WTC11 (cell line): ENCODE results near the gene SLBP. TPM values are rescaled to one million over a fixed set of nuclear protein-coding genes. Genes with fewer than 3 reads are reported as not detected.

Source experiments
- ATAC-seq: fragments of 200-7000 bp; cut with Tn5 transposase; 2 replicates; pipeline ENCODE4 v1.10.0; 2021; ENCODE audit warnings: mild to moderate bottlenecking, moderate library complexity
- CTCF ChIA-PET: fragments of 300-600 bp; sonication (Branson Sonifier 250); formaldehyde crosslinking; loops from one replicate; lab custom pipeline; 2021; ENCODE audit warnings: antibody characterized with exemption; lab: Charles Lee
- POLR2A ChIA-PET: fragments of 350-600 bp; sonication (Branson Sonifier 250); formaldehyde crosslinking; loops from one replicate; lab custom pipeline; 2021; ENCODE audit warnings: antibody characterized with exemption; lab: Charles Lee
- DNase-seq: peaks from one replicate; pipeline ENCODE4 v3.0.0; 2021; ENCODE audit warnings: low spot score
- H3K27ac Mint-ChIP-seq: 2 replicates; pipeline ENCODE4 v1.8.0; 2021; ENCODE audit warnings: mixed read lengths
- H3K27me3 Mint-ChIP-seq: 2 replicates; pipeline ENCODE4 v1.8.0; 2021; ENCODE audit warnings: low read depth, mild to moderate bottlenecking, moderate library complexity, mixed read lengths
- H3K36me3 Mint-ChIP-seq: 2 replicates; pipeline ENCODE4 v1.8.0; 2021; ENCODE audit warnings: mixed read lengths
- H3K4me1 Mint-ChIP-seq: 2 replicates; pipeline ENCODE4 v1.8.0; 2022; ENCODE audit warnings: mixed read lengths
- H3K4me3 Mint-ChIP-seq: 2 replicates; pipeline ENCODE4 v1.8.0; 2021; ENCODE audit warnings: mild to moderate bottlenecking, moderate library complexity, mixed read lengths
- H3K9me3 Mint-ChIP-seq: 2 replicates; pipeline ENCODE4 v1.8.0; 2021; ENCODE audit warnings: mixed read lengths
- AFF4 ChIP-seq: sonication (generic); formaldehyde crosslinking; IDR thresholded peaks from 2 replicates; pipeline ENCODE4 v1.8.1; 2023; ENCODE audit warnings: mild to moderate bottlenecking, missing genetic modification reagents, borderline replicate concordance
- ATF1 ChIP-seq: sonication (generic); formaldehyde crosslinking; IDR thresholded peaks from 2 replicates; pipeline ENCODE4 v1.8.1; 2023; ENCODE audit warnings: mild to moderate bottlenecking, moderate library complexity, missing genetic modification reagents
- FOXP4 ChIP-seq: sonication (generic); formaldehyde crosslinking; IDR thresholded peaks from 2 replicates; pipeline ENCODE4 v1.8.0; 2022; ENCODE audit warnings: mild to moderate bottlenecking, missing genetic modification reagents
- GTF2I ChIP-seq: fragments of 250-450 bp; sonication (Bioruptor Pico); conservative IDR thresholded peaks from 2 replicates; pipeline ENCODE4 v1.4.0; 2021; ENCODE audit warnings: mild to moderate bottlenecking
- MAX ChIP-seq: sonication (generic); formaldehyde crosslinking; IDR thresholded peaks from 2 replicates; pipeline ENCODE4 v1.8.0; 2022; ENCODE audit warnings: mild to moderate bottlenecking, missing genetic modification reagents
- MLX ChIP-seq: sonication (generic); formaldehyde crosslinking; IDR thresholded peaks from 2 replicates; pipeline ENCODE4 v1.8.1; 2023; ENCODE audit warnings: mild to moderate bottlenecking, missing genetic modification reagents, moderate library complexity
- NFATC4 ChIP-seq: fragments of 250-450 bp; sonication (Bioruptor Pico); IDR thresholded peaks from 2 replicates; pipeline ENCODE4 v1.9.0; 2021; ENCODE audit warnings: mild to moderate bottlenecking
- NR1H2 ChIP-seq: sonication (generic); formaldehyde crosslinking; IDR thresholded peaks from 2 replicates; pipeline ENCODE4 v1.9.0; 2021; ENCODE audit warnings: mild to moderate bottlenecking, moderate library complexity, missing genetic modification reagents
- NR3C1 ChIP-seq: sonication (generic); formaldehyde crosslinking; conservative IDR thresholded peaks from 2 replicates; pipeline ENCODE4 v1.8.1; 2023; ENCODE audit warnings: low read depth, mild to moderate bottlenecking, missing genetic modification reagents
- PREB ChIP-seq: sonication (generic); formaldehyde crosslinking; IDR thresholded peaks from 2 replicates; pipeline ENCODE4 v1.8.1; 2022; ENCODE audit warnings: mild to moderate bottlenecking, missing genetic modification reagents, moderate library complexity, borderline replicate concordance
- RELA ChIP-seq: sonication (generic); formaldehyde crosslinking; IDR thresholded peaks from 2 replicates; pipeline ENCODE4 v1.8.1; 2022; ENCODE audit warnings: missing genetic modification reagents, mild to moderate bottlenecking, borderline replicate concordance
- STAT6 ChIP-seq: sonication (generic); formaldehyde crosslinking; conservative IDR thresholded peaks from 2 replicates; pipeline ENCODE4 v1.8.1; 2023; ENCODE audit warnings: mild to moderate bottlenecking, low read depth, missing genetic modification reagents, moderate library complexity
- ZMAT4 ChIP-seq: fragments of 250-450 bp; sonication (Bioruptor Pico); IDR thresholded peaks from 2 replicates; pipeline ENCODE4 v1.9.0; 2021; ENCODE audit warnings: mild to moderate bottlenecking
- ZNF138 ChIP-seq: sonication (generic); formaldehyde crosslinking; conservative IDR thresholded peaks from 2 replicates; pipeline ENCODE4 v1.8.1; 2022; ENCODE audit warnings: mild to moderate bottlenecking, moderate library complexity, missing genetic modification reagents
- ZNF317 ChIP-seq: sonication (generic); formaldehyde crosslinking; IDR thresholded peaks from 2 replicates; pipeline ENCODE4 v1.8.1; 2023; ENCODE audit warnings: low read depth, mild to moderate bottlenecking, moderate library complexity, missing genetic modification reagents, borderline replicate concordance
- ZNF425 ChIP-seq: fragments of 250-450 bp; sonication (Bioruptor Pico); conservative IDR thresholded peaks from 2 replicates; pipeline ENCODE4 v1.9.0; 2021; ENCODE audit warnings: mild to moderate bottlenecking
- ZNF671 ChIP-seq: fragments of 250-450 bp; sonication (Bioruptor Pico); IDR thresholded peaks from 2 replicates; pipeline ENCODE4 v1.8.0; 2021; ENCODE audit warnings: mild to moderate bottlenecking
- total RNA-seq: library from RNA; stranded (reverse); gene quantifications from 3 replicates; pipeline ENCODE4 v1.2.3, GENCODE V29; 2021

SLBP gene
- total RNA-seq, 1 experiment from 2014 or later, result 40.2 TPM

GRCh38 chr4:1712216-1713002 is at the start of gene SLBP (continued):
- no peak for TF ChIP-seq ZNF425 (CRISPR knock-in tag)
- TF ChIP-seq GTF2I, result no peak
- no peak for TF ChIP-seq NR3C1
- TF ChIP-seq ZNF317, result no peak
- TF ChIP-seq STAT6, result 0 out of 2 replicates have a peak, but pooled peaks have one; percentile 25
- TF ChIP-seq NR1H2 (CRISPR knock-in tag), result no peak
- TF ChIP-seq PREB, result peak; percentile 50; the same call in 1 of the 2 replicates
- no peak for TF ChIP-seq ZMAT4
- no peak for TF ChIP-seq ATF1 (CRISPR knock-in tag)
- no peak for TF ChIP-seq MLX (CRISPR knock-in tag)
- peak; percentile 86 for TF ChIP-seq MAX (CRISPR knock-in tag)
- TF ChIP-seq ZNF138 (CRISPR knock-in tag), result no peak
- TF ChIP-seq RELA, result no peak

- Mint-ChIP-seq H3K4me3 (no peak overlapping the region), H3K36me3 (no peaks in the 10 kb centered on the region), H3K27ac (no peak overlapping the region), H3K4me1 (peaks cover 4% of the 10 kb centered on the region; the same call in 1 of the 2 replicates), H3K27me3 (no peaks in the 10 kb centered on the region), H3K9me3 (no peaks in the 10 kb centered on the region)
- POLR2A ChIA-PET, result interaction anchor here (1.4 kb wide), 1 partner anchor 9 kb away, joined by 3 read pairs; no protein-coding TSS in a partner anchor
- DNase-seq (no peak), ATAC-seq (no peak)
- no peak for TF ChIP-seq FOXP4 (CRISPR knock-in tag)
- no peak for TF ChIP-seq NFATC4 (CRISPR knock-in tag)
- no peak for TF ChIP-seq ZNF671 (CRISPR knock-in tag)
- TF ChIP-seq AFF4, result no peak
- no peak for TF ChIP-seq PREB
- CTCF ChIA-PET, result interaction anchor here (1.8 to 4.7 kb wide), 2 partner anchors 13 to 17 kb away, joined by 6 to 44 read pairs; no protein-coding TSS in a partner anchor
These were observed 49.1 kb upstream of the SLBP start for GRCh38 chr4:1761130-1761689.
